Embryonic facial prominence (tissue), 1 donor: ENCODE results near the gene PDE6B.
"Not testable (repeated sequence)": the region's sequence is repeated elsewhere in the genome, so short reads cannot be mapped to it uniquely, and the experiment has no call there.

Experiments
- DNase-seq: peaks from one replicate; pipeline ENCODE4 v3.0.0-alpha.2; 2016; ENCODE audit errors: extremely low spot score

PDE6B gene

GRCh38 chr4:622071-622995, 3.0 kb upstream of the PDE6B start:
- DNase-seq: no peak

GRCh38 chr4:622996-623913, 2.1 kb upstream of the PDE6B start:
- DNase-seq: no peak

DNA sequence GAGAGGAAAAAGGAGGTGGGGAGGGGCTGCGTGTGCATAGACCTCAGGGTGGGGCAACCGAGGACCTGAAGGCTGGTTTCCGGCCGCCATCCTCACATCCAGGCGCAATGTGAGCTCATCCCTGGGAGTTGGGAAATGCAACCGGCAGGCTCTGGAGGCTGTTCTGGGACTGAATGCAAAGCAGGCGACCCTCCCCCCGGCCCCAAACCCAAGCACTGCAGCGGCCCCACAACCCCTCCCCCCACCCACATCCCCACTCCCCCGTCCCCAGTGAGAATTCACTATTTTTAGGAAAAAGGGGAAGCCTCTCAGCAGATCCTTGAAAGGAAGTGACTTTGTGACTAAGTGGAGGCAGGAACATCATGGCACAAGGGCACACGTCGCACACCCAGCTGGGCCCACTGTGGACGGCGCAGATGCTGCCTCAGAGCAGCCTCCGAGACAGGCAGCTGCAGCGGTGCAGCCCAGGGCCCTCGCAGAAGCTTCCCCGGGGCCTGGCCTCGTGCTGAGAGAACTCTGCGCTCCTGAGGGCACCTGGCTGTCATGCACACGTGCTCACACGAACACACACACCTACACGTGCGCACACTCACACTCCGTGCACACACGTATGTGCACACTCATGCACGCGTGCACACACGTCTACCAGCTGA, 1.3 kb upstream of the PDE6B start:
- DNase-seq: no peak

- DNase-seq: no peak
These were observed 323 bp downstream of the PDE6B start for GRCh38 chr4:625631-626161.

- DNase-seq: no peak
These were observed 1.1 kb downstream of the PDE6B start for GRCh38 chr4:626201-627091.

- no peak for DNase-seq
These were observed 2.2 kb downstream of the PDE6B start for GRCh38 chr4:627347-628125.

- no peak for DNase-seq
These were observed 3.0 kb downstream of the PDE6B start for GRCh38 chr4:628311-628741.

GRCh38 chr4:628821-629635, 3.7 kb downstream of the PDE6B start:
- DNase-seq: no peak

- DNase-seq: no peak
These were observed 4.2 kb downstream of the PDE6B start for GRCh38 chr4:629636-629914.

DNA sequence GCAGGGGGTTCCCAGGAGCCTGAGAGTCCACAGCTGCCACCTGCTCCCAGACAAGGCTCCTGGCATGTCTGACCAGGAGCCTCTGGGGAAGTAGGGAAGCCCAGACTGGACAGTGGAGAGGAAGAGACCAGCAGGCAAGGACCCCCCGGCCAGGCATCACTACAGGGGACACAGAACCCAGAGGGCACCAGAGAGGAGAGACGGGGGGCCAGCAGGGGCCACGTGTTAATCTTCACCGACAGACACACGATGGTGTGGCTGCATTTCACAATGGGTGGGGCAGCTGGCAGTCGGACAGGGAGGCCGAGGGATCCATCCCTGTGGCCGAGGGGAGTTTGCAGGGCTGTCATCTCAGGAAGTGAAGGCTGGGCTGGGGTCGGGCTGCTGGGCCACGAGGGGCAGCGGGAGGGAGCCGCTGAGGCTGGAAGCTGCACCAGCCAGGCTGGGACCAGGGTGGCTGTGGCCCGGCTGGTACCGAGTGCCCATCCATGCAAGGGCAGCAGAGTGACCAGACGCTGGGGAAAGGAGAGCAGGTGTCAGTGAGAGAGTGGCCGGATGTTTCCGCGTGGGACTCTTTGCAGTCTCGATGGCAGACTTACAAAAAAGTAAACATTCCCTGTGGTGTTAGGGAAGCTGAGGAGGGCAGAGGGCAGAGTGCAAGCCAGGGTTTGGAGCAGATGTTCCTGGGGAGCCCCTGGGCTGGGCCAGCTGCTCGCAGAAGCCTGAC, 4.7 kb downstream of the PDE6B start:
- DNase-seq: no peak

GRCh38 chr4:630656-631055, 5.3 kb downstream of the PDE6B start:
- no peak for DNase-seq

- DNase-seq: no peak
These were observed 6.9 kb downstream of the PDE6B start for GRCh38 chr4:632196-632790.

DNA sequence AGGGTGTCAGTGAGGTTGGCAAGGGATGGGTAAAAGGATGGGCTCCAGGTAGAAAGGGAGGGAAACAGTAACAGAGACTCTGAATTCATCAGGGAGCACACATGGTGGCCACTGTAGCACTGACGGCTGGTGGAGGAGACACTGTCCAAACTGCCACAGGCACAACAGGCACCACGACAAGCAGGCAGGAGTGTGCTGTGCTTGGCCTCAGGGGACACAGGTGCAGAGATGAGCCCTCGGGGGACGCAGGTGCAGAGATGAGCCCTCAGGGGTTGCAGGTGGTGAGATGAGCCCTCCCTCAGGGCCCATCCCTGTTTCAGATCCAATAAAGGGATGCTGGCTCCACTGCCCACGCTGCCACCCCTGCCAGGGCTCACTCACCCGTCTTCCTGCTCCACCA, 7.6 kb downstream of the PDE6B start:
- DNase-seq: no peak

- no peak for DNase-seq
These were observed 8.0 kb downstream of the PDE6B start for GRCh38 chr4:633406-633805.

- DNase-seq: no peak
These were observed 8.7 kb downstream of the PDE6B start for GRCh38 chr4:633976-634598.

- no peak for DNase-seq
These were observed 9.2 kb downstream of the PDE6B start for GRCh38 chr4:634599-634985.

DNA sequence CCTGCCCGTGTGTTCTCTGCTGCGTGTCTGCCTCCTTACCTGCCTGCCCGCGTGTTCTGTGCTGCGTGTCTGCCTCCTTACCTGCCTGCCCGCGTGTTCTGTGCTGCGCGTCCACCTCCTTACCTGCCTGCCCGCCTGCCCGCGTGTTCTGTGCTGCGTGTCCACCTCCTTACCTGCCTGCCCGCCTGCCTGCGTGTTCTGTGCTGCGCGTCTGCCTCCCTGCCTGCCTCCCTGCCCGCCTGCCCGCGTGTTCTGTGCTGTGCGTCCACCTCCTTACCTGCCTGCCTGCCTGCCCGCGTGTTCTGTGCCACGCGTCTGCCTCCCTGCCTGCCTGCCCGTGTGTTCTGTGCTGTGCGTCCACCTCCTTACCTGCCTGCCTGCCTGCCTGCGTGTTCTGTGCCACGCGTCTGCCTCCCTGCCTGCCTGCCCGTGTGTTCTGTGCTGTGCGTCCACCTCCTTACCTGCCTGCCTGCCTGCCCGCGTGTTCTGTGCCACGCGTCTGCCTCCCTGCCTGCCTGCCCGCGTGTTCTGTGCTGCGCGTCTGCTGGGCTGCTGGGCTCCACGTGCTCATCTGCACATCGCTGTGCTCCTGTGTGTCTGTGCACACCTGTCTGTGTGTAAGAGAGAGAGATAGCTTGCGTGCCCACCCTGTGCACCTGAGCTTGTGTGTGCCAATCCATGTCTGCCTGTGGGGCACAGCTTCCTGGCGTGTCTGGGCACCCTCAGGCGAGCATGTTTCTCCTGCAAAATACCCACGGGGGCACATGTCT, 9.9 kb downstream of the PDE6B start:
- DNase-seq: not testable (repeated sequence)
